HUES64 (cell line): ENCODE measurements around the gene SLC43A2. TPM values are rescaled to one million over a fixed set of nuclear protein-coding genes. Genes with fewer than 3 reads are reported as not detected.
"Not testable (repeated sequence)": the region's sequence is repeated elsewhere in the genome, so short reads cannot be mapped to it uniquely, and the experiment has no call there.

Experiments
- H3K27ac ChIP-seq: 2 replicates; pipeline ENCODE4 v1.7.0; 2013; ENCODE audit warnings: low read depth, low read length, inconsistent platforms
- H3K27me3 ChIP-seq: 2 replicates; pipeline ENCODE4 v1.6.1; 2013; ENCODE audit warnings: mild to moderate bottlenecking, low read length; ENCODE audit not compliant: insufficient read depth
- H3K36me3 ChIP-seq: 2 replicates; pipeline ENCODE4 v1.6.1; 2013; ENCODE audit warnings: mild to moderate bottlenecking, low read length; ENCODE audit not compliant: insufficient read depth
- H3K4me1 ChIP-seq: 2 replicates; pipeline ENCODE4 v1.6.1; 2013; ENCODE audit warnings: mild to moderate bottlenecking, low read length, moderate library complexity; ENCODE audit not compliant: insufficient read depth
- H3K4me3 ChIP-seq: 2 replicates; pipeline ENCODE4 v1.5.1; 2013; ENCODE audit warnings: mild to moderate bottlenecking, low read length, moderate library complexity
- H3K9ac ChIP-seq: 2 replicates; pipeline ENCODE4 v1.6.1; 2013; ENCODE audit warnings: mild to moderate bottlenecking, low read depth, low read length
- H3K9me3 ChIP-seq: 2 replicates; pipeline ENCODE4 v1.6.1; 2013; ENCODE audit warnings: low read depth, low read length; ENCODE audit not compliant: insufficient read depth
- WGBS: fragments of 150-250, 120-280 bp; methylation state at CpG from one replicate; pipeline ENCODE4 v1.1.7; 2013; ENCODE audit warnings: missing lambda C conversion rate; 5-methylcytosine and 5-hydroxymethylcytosine counted together
- polyA plus RNA-seq, 2 experiments: library from polyadenylated mRNA; stranded (reverse); fragments of 50-300 nt; gene quantifications; one replicate each; pipeline ENCODE4 v1.2.3, GENCODE V29; 2013

The SLC43A2 gene
- 11.9 TPM for polyA plus RNA-seq (2013, experiment 1 of 2)
- 10.9 TPM for polyA plus RNA-seq (2013, experiment 2 of 2)

DNA sequence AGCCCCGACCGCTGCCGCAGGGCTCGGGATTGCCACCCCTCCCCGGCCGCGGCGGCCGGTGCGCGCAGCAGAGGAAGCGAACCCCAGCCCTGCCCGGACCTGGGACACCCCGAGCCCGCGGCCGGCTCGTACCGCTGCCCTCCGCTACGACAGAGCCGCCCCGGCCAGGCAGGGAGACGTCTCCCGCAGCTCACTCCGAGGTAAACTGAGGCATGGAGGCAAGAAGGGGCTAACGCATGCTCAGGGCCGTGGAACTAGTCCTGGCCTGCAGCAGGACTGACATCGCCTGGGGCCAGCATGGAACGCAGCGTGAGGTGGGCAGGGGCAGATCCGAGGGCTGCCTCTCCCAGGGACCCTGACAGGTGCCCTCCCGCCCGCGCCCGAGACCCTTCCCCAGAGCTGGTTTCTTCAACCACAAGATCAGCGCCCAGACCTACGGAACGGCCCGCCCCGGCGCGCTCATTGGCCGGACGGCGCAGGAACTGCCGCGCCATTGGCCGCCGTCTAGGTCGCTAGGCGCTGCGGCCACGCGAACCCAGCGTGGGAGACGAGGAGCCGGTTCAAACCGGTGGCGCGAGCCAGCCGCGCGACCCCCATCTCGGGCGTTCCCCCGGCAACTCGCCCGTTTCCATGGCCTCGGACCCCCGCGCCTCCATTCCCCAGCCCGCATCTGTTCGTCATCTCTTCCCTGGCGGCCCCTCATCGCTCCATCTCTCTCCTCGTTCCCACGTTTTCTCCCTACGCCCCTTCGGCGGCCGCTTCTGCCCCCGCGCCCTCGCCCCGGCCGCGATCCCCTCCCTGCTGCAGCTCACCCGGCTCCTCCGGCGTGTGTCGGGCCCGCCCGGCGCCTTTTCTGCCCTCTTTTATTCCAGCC lies at the start of gene SLC43A2:
SLC43A2 (minus strand) TSS at position 853 of the 874 bp plus-strand sequence. CDS start 960 bp downstream, outside the sequence.
- H3K27me3 ChIP-seq, result peaks cover 16% of the 10 kb centered on the region; the same call in 1 of the 2 replicates
- H3K27ac ChIP-seq, result peak within 1 kb of the TSS; percentile 76
- WGBS, result under 1% methylated on average over 95 of the region's 95 CpGs
- H3K4me3 ChIP-seq, result peak within 1 kb of the TSS; percentile 84
- no peaks in the 10 kb centered on the region for H3K36me3 ChIP-seq
- H3K9ac ChIP-seq, result peak within 1 kb of the TSS; percentile 94
- H3K4me1 ChIP-seq, result peaks cover 21% of the 10 kb centered on the region; the same call in 1 of the 2 replicates
- no peaks in the 10 kb centered on the region for H3K9me3 ChIP-seq

DNA sequence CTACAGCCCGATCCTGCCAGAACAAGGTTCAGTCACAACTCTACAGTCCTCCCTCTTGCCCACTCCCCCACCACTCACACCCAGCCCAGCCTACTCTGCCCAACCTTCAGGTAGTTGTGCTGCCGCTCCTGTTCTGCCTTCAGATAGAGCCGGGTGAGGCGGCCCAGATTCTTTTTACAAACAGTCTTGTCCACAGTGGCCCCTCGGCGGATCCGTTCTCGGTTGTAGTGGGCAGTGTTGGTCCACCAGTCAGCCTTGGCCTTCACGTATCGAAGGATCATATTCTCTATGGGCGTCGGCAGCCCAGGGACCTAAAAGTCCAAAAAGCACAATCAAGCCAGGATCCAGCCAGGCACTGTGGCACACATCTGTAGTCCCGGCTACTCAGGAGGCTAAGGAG lies 47.8 kb upstream of the SLC43A2 start:
- Histone ChIP-seq H3K4me1 (no peaks in the 10 kb centered on the region), H3K27me3 (no peaks in the 10 kb centered on the region), H3K36me3 (peaks cover 97% of the 10 kb centered on the region), H3K9me3 (no peaks in the 10 kb centered on the region), H3K9ac (no peak overlapping the region), H3K27ac (no peak overlapping the region), H3K4me3 (no peak overlapping the region)
- 93% methylated on average over 13 of the region's 13 CpGs for WGBS

DNA sequence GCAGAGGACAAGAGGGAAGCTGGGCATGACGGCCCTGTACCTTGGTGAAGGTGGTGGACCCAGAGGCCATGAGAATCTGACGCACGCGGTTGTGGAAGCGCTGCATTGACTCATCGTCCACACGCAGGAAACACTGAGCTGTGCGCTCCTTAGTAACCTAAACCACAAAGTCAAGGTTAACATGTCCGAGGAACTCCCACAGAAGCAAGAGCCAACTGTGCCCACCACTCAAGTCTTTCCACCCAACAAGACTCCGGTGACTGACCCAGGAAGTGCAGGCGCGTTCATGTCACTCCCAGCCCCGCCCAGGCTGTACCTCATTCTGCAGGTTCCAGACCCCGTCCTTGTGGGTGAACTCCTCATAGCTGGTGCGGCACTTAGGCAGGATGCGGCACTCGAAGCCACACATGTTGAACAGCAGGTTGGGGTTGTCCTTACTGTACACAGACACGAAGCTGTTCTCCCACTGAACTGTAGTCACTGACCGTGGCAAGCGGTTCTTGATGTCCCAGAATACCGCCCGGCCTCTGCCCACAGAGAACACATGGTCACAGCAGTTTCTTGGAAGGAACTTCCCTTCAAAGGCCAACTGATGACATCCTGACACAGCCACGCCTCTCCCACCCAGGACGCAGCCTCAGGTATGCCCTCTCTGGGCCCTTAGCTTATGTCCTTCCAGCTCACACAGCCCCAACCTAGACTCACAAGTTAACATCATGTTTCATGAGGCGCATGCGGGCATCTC lies 44.6 kb upstream of the SLC43A2 start:
- Histone ChIP-seq H3K27ac (no peak overlapping the region), H3K9ac (no peak overlapping the region), H3K4me1 (no peaks in the 10 kb centered on the region), H3K9me3 (no peaks in the 10 kb centered on the region), H3K4me3 (no peak overlapping the region), H3K36me3 (peaks cover 92% of the 10 kb centered on the region), H3K27me3 (no peaks in the 10 kb centered on the region)
- WGBS, result 96% methylated on average over 26 of the region's 26 CpGs

DNA sequence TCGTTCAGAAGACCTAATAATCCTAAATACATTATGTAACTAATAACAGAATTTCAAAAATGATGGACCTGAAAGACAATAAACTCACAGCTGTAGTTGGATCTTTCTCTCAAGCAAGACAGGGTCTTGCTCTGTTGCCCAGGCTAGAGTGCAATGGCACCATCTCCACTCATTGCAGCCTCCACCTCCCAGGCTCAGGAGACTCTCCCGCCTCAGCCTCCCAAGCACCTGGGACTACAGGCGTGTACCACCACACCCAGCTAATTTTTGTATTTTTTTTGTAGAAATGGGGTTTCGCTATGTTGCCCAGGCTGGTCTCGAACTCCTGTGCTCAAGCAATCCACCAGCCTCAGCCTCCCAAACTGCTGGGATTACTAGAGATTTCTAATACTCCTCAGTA lies 35.3 kb upstream of the SLC43A2 start:
- H3K36me3 ChIP-seq, result peaks cover 90% of the 10 kb centered on the region
- H3K4me3 ChIP-seq, H3K27ac ChIP-seq, H3K9me3 ChIP-seq, H3K27me3 ChIP-seq, H3K9ac ChIP-seq, H3K4me1 ChIP-seq: not testable (repeated sequence)
- 98% methylated on average over 4 of the region's 5 CpGs for WGBS

DNA sequence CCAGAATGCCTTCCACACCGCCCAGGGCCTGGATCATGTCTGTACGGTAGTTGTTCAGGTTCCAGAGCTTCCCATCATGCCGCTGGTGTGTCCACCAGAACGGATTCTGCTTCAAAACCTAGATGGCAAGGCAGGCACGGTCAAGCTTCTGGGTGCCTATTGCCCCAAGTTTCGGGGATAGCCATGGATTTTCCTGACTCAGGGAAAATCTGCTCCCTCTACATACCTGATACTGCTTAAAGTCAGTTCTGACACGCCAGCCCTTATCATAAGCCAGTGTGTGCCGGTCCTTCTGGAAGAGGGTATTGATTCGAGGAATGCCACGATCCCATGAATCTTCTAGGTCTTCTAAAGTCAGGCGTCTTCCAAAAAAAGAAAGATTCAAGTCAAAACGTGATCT lies 32.4 kb upstream of the SLC43A2 start:
- no peaks in the 10 kb centered on the region for H3K9me3 ChIP-seq
- no peak overlapping the region for H3K4me3 ChIP-seq
- H3K27ac ChIP-seq, result no peak overlapping the region
- H3K9ac ChIP-seq, result no peak overlapping the region
- WGBS, result 95% methylated on average over 12 of the region's 12 CpGs
- no peaks in the 10 kb centered on the region for H3K27me3 ChIP-seq
- H3K36me3 ChIP-seq, result peaks cover 94% of the 10 kb centered on the region
- no peaks in the 10 kb centered on the region for H3K4me1 ChIP-seq

DNA sequence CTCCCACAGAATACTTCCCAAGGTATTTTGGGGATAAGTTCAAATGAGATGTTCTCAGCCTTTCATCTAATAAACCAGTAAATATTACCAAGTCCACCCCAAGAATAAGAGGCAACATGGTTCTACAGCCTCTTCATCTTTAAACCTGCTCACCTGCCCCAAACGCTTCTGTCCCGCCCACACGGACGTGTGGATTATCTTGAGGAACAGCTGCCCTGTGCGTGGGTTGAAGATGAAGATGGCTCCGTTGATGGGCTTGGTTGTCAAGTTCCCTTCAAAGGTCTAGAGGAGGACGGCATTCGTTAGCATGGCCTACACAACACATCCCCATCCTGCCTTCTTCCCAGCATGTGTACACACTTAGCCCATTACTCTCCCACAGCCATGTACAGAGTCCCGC lies 29.5 kb upstream of the SLC43A2 start:
- Histone ChIP-seq H3K36me3 (peaks cover 95% of the 10 kb centered on the region), H3K9me3 (no peaks in the 10 kb centered on the region), H3K27me3 (no peaks in the 10 kb centered on the region), H3K4me1 (no peaks in the 10 kb centered on the region), H3K4me3 (no peak overlapping the region), H3K27ac (no peak overlapping the region), H3K9ac (no peak overlapping the region)
- 98% methylated on average over 9 of the region's 9 CpGs for WGBS

DNA sequence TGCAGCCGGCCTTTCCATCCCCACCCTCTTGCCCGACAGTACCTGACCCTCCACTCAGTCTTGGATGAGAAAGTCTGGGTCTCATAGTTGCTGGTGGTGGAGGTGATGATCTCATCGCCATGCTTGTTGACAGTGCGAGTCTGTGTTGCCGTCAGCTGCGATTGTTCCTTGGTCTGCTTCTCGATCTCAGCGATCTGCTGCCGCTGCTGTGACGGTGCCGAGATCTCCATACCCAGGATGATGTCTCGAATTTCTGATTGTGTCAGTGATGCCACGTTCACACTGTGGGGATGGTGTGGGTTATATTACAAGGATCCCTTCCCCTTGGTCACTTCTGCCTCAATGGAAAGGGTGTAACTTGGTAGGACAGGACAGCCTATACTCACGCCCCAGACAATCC lies 25.1 kb upstream of the SLC43A2 start:
- H3K4me3 ChIP-seq, result no peak overlapping the region
- H3K9me3 ChIP-seq, result no peaks in the 10 kb centered on the region
- WGBS, result 97% methylated on average over 14 of the region's 14 CpGs
- peaks cover 84% of the 10 kb centered on the region for H3K36me3 ChIP-seq
- H3K9ac ChIP-seq, result no peak overlapping the region
- no peaks in the 10 kb centered on the region for H3K27me3 ChIP-seq
- no peak overlapping the region for H3K27ac ChIP-seq
- no peaks in the 10 kb centered on the region for H3K4me1 ChIP-seq

DNA sequence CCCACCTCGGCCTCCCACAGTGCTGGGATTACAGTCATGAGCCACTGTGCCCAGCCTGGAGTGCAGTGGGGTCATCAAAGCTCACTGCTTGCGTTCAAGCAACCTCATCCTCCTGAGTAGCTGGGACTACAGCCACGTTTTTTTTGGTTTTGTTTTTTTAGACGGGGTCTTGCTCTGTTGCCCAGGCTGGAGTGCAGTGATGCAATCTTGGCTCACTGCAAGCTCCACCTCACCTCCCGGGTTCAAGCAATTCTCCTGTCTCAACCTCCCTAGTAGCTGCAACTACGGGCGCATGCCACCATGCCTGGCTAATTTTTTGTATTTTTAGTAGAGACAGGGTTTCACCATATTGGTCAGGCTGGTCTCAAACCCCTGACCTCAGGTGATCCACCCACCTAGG lies 24.2 kb upstream of the SLC43A2 start:
- not testable (repeated sequence) for H3K4me3 ChIP-seq, H3K9ac ChIP-seq, H3K27ac ChIP-seq, H3K4me1 ChIP-seq, H3K9me3 ChIP-seq, H3K27me3 ChIP-seq
- peaks cover 74% of the 10 kb centered on the region for H3K36me3 ChIP-seq
- WGBS, result 93% methylated on average over 7 of the region's 7 CpGs

DNA sequence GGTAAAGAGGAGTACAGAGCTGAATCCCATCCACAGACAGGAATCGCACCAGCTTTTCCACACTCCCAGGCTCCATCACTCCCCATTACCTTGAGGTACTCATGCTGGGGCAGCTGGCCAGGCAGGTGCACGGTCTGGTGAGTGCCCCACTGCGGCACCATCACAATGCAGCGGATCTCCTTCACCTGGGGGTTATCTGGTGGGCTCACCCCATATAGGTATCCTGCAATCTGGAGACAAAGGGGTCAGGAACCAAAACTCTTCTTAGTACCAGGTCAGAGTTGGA lies 22.9 kb upstream of the SLC43A2 start:
- Histone ChIP-seq H3K36me3 (peaks cover 62% of the 10 kb centered on the region), H3K4me3 (no peak overlapping the region), H3K4me1 (0 out of 2 replicates have a peak, but pooled peaks cover 3% of the 10 kb centered on the region), H3K27ac (no peak overlapping the region), H3K27me3 (no peaks in the 10 kb centered on the region), H3K9ac (no peak overlapping the region), H3K9me3 (no peaks in the 10 kb centered on the region)
- WGBS, result 90% methylated on average over 4 of the region's 4 CpGs

DNA sequence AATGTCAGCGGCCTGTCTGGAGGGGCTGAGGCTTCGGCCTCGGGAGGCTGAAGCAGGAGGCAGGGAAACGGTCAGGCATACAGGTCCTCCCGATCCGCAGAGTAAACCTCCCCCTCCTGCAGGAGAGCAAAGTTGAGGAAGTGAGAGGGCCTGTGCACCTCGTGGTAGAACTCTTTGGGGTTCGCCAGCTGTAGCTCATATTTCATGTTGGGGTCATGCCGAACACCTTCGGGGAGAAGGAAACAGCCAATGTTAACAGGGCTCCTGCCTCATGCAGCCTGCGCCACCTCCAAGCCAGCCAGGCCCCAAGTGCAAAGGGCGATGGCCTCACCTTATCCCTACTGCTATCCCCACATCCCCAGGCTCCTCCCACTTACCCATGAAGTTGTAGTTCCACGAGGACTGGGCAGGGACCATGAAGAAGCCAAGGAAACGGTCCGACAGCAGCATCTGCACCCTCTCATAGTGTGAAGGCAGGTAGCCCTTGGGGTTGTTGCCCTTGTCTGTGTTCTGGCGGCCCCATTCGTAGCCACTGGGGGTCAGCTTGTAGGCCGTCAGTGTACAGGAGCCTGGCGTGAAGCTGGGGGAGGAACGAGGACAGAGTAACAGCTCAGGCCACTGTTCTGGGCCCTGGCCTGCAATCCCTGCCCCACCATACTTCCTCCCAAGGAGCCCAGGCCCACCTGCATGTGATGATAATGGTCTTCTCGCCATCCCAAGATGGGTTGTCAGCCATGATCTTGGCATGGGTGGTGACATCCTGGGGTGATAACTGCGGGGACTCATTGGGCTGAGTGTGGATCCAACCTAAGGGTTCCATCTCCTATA lies 22.3 kb upstream of the SLC43A2 start:
- Histone ChIP-seq H3K27me3 (no peaks in the 10 kb centered on the region), H3K4me1 (0 out of 2 replicates have a peak, but pooled peaks cover 4% of the 10 kb centered on the region), H3K36me3 (peaks cover 56% of the 10 kb centered on the region), H3K4me3 (no peak overlapping the region), H3K9ac (no peak overlapping the region), H3K9me3 (no peaks in the 10 kb centered on the region), H3K27ac (no peak overlapping the region)
- WGBS, result 94% methylated on average over 22 of the region's 22 CpGs
